HG03521 (cell line): ENCODE data around the gene RAPGEF1.
"Not testable (repeated sequence)": the region's sequence is repeated elsewhere in the genome, so short reads cannot be mapped to it uniquely, and the experiment has no call there.

ENCODE experiments used
- ATAC-seq: cut with Tn5 transposase; IDR thresholded peaks from one replicate; pipeline ENCODE4 v1.9.1; 2021; ENCODE audit warnings: mild to moderate bottlenecking, moderate library complexity; ENCODE audit not compliant: unreplicated experiment

RAPGEF1 gene

GRCh38 chr9:131753751-131754150, 13.9 kb upstream of the RAPGEF1 start:
- not testable (repeated sequence) for ATAC-seq

- ATAC-seq: no peak
Measured at GRCh38 chr9:131752231-131752884, 12.5 kb upstream of the RAPGEF1 start.

- no peak for ATAC-seq
Measured at GRCh38 chr9:131748411-131748955, 8.6 kb upstream of the RAPGEF1 start.

- no peak for ATAC-seq
Measured at GRCh38 chr9:131747352-131747751, 7.5 kb upstream of the RAPGEF1 start.

- no peak for ATAC-seq
Measured at GRCh38 chr9:131745610-131746009, 5.7 kb upstream of the RAPGEF1 start.

- no peak for ATAC-seq
Measured at GRCh38 chr9:131744720-131745201, 4.9 kb upstream of the RAPGEF1 start.

- no peak for ATAC-seq
Measured at GRCh38 chr9:131744171-131744719, 4.4 kb upstream of the RAPGEF1 start.

GRCh38 chr9:131743501-131743900, 3.6 kb upstream of the RAPGEF1 start:
- ATAC-seq: no peak

- no peak for ATAC-seq
Measured at GRCh38 chr9:131743096-131743495, 3.2 kb upstream of the RAPGEF1 start.

- no peak for ATAC-seq
Measured at GRCh38 chr9:131740898-131741297, 1.0 kb upstream of the RAPGEF1 start.

GRCh38 chr9:131739133-131739958, 530 bp downstream of the RAPGEF1 start:
- no peak for ATAC-seq

GRCh38 chr9:131738293-131739132, 1.4 kb downstream of the RAPGEF1 start:
- ATAC-seq: no peak

- no peak for ATAC-seq
Measured at GRCh38 chr9:131737426-131737825, 2.5 kb downstream of the RAPGEF1 start.

- no peak for ATAC-seq
Measured at GRCh38 chr9:131736431-131736830, 3.4 kb downstream of the RAPGEF1 start.

GRCh38 chr9:131735238-131736128, 4.4 kb downstream of the RAPGEF1 start:
- no peak for ATAC-seq

GRCh38 chr9:131734781-131735180, 5.1 kb downstream of the RAPGEF1 start:
- no peak for ATAC-seq

- no peak for ATAC-seq
Measured at GRCh38 chr9:131734165-131734610, 5.7 kb downstream of the RAPGEF1 start.

- ATAC-seq: no peak
Measured at GRCh38 chr9:131733541-131734061, 6.3 kb downstream of the RAPGEF1 start.

- no peak for ATAC-seq
Measured at GRCh38 chr9:131732636-131733289, 7.1 kb downstream of the RAPGEF1 start.
